ENCODE measurements around the gene ATP7A.
A peak's percentile ranks its signal among the peaks of the same experiment; 100 is the strongest.

ATP7A gene

GRCh38 chrX:78024349-78025059 lies 114.0 kb downstream of the ATP7A start:
- TF ChIP-seq CTCF (IDR thresholded peaks at IDR 0.05) = peak; percentile 56

GRCh38 chrX:78027798-78028197 lies 117.3 kb downstream of the ATP7A start:
- TF ChIP-seq CTCF (IDR thresholded peaks at IDR 0.05) = no peak

GRCh38 chrX:78029663-78030062 lies 119.2 kb downstream of the ATP7A start:
- TF ChIP-seq CTCF (IDR thresholded peaks at IDR 0.05) = peak; percentile 62

GRCh38 chrX:78035061-78035460 lies 124.6 kb downstream of the ATP7A start:
- TF ChIP-seq CTCF (IDR thresholded peaks at IDR 0.05) = no peak

- TF ChIP-seq CTCF (IDR thresholded peaks at IDR 0.05) = no peak
Measured at GRCh38 chrX:78037881-78038280, 127.4 kb downstream of the ATP7A start.

- no peak for TF ChIP-seq CTCF (IDR thresholded peaks at IDR 0.05)
Measured at GRCh38 chrX:78042601-78043000, 132.1 kb downstream of the ATP7A start.

GRCh38 chrX:78046362-78046761 lies 135.9 kb downstream of the ATP7A start:
- TF ChIP-seq CTCF (IDR thresholded peaks at IDR 0.05) = no peak

GRCh38 chrX:78048052-78048451 lies 137.6 kb downstream of the ATP7A start:
- no peak for TF ChIP-seq CTCF (IDR thresholded peaks at IDR 0.05)
